GM19238 (cell line): Measurements from ENCODE around the gene MYL11.

Experiments used
- DNase-seq: peaks from one replicate; pipeline ENCODE4 v3.0.0; 2011; ENCODE audit warnings: low spot score; ENCODE audit not compliant: insufficient read length

MYL11 gene

DNA sequence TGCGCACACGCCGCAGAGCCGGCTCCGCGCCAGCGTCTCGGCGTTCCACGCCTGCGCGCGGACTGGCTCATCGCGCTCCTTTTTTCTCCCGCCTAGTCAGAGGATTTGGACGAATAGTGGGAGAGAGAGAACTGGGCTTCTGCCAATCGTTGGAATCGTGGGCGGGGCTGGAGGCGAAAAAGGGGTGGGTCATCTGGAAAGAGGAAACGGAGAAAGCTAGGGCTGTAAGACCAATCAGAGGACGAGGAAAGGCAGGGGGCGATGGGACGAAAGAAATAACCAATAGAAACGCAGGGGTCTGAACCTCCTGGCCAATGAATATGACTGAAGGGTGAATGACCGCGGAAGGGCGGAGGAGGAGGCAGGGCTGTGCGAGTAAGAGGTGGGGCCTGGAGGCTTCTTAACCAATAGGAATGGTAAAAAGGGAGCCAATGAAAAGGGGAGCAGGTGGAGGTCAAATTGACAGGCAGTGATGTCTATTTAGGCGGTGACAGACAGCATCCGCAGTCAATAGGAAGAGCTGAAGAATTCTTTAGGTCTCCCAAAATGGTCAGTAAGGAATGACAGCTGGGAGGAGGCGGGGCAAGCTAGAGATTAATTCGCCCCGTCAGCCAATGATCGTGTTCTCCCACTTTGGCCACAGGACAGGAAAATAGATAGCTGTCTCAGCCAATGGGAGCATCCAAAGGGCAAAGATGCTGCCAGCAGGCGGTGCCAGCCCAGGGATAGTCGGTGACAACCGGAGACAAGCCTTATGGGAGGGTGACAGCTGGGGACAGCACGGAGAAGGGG lies 4.0 kb upstream of the MYL11 start, which contains the start of gene TBC1D10B:
TBC1D10B (minus strand) TSS at position 39 of the 792 bp plus-strand sequence. CDS start 311 bp downstream, outside the sequence.
- peak; percentile 95 for DNase-seq

DNA sequence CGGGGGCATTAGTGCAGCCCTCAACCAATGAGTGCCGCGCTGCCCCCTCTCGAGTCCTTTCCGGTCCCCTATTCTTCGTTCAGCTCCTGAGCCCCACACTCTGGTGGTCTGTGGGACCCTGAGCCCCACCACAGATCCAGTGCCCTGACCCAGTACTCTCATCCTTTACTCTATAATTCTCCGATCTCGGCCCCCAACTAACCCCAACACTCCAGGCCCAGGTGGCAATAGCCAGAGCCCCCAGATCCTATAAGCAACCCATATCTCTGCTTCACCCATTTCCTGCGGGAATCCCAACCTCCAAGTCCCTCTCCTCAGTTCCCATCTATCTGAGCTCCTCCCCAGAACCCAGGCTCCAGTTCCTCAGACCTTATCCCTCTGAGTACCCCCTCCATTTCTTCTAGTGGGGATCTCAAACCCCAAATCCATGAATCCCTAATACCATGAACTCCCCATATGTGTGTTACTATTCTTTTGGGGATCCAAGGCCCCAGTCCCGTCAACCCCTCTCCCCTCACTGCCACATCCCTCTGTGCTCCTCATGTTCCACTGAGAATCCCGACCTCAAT lies 3.3 kb upstream of the MYL11 start:
- no peak for DNase-seq

DNA sequence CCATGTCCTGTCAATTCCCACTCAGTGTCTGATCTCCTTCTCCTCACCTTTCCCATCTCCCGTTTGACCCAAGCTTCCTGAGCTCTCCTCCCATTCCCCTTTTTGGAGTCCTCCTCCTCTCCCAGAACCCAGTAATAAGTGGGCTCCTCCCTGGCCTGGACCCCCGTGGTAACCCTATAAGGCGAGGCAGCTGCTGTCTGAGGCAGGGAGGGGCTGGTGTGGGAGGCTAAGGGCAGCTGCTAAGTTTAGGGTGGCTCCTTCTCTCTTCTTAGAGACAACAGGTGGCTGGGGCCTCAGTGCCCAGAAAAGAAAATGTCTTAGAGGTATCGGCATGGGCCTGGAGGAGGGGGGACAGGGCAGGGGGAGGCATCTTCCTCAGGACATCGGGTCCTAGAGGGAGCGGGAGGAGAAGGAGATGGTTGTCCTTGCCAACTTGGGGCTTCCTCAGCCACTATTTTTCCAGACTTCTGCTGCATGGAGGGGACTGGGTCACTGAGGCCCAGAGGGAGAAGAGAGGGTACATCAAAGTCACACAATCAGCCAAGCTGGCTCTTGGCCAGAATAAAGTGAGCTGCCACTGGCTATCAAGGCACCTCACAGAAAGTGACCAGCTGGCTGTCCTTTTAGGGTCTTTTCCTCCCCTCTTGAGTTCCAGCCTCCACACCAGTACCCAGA lies 2.4 kb upstream of the MYL11 start:
- no peak for DNase-seq

DNA sequence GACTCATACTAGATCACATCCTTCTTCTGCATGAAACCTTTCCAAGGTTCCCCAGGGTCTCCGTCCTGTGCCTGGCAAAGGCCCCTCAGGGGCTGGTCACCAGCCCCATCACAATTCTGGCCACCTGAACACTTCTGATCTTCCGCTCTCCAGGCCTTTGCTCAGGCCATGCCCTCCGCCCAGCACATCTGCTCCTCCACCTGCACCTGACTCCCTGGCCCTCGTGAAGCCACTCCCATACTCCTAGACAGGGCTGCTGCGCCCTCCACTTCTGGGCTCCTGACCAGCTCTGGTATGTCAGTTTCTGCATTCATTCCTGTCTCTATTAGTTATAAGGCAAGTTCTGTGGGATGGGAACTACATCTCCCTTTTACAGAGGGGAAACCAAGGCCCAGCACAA lies 1.9 kb upstream of the MYL11 start:
- DNase-seq: no peak

DNA sequence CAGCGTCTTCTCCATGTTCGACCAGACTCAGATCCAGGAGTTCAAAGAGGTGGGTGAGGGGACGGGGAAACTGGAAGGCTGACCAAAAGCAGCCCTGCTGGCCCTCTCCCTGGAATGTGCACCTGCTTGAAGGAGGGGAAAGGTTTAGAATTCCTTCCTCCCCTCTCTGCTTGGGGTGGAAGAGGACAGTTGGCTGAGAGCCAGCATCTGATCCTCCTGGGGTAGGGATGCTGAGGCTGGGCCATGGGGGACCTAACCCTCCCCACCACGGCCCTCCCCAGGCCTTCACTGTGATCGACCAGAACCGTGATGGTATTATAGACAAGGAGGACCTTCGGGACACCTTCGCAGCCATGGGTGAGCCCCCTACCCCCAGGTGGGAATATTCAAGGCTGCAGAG lies 1.3 kb downstream of the MYL11 start:
- no peak for DNase-seq

DNA sequence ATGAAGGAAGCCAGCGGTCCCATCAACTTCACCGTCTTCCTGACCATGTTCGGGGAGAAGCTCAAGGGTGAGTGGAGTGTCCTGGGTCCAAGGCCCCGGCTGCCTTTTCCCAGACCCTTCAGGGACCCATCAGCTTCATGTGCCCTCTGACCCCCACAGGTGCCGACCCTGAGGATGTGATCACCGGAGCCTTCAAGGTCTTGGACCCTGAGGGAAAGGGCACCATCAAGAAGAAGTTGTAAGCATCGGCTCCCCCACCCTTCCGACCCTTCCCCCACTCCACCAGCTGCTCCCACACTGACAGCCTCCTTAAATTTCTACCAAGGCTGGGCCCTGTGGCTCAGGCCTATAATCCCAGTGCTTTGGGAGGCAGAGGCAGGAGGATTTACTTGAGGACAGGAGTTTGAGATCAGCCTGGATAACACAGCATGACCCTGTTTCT lies 1.9 kb downstream of the MYL11 start:
- DNase-seq: no peak

DNA sequence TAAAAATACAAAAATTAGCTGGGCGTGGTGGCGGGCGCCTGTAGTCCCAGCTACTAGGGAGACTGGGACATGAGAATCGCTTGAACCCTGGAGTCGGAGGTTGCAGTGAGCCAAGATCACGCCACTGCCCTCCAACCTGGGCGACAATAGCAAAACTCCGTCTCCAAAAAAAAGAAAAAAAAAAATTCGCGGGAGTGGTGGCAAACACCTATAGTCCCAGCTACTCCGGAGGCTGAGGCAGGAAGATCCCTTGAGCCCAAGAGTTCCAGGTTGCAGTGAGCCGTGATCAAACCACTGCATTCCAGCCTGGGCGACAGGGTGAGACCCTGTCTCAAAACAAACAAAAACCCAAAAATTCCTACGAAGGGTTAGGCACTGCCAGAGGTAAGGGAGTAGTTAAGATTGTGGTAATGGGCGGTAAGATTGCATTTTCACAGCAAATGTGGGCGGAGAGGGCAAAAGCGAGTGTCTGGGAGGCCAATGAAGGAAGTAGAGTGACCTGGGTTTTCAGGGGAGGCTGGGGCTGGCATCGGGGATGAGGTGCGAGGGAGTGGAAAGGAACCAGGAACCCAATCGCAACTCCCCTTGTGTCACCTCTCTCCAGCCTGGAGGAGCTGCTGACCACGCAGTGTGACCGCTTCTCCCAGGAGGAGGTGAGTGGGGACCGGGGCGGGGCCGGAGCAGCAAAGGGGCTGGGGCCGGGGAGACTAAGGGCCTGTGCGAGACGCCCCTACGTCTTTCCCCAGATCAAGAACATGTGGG lies 2.6 kb downstream of the MYL11 start:
- DNase-seq: no peak

DNA sequence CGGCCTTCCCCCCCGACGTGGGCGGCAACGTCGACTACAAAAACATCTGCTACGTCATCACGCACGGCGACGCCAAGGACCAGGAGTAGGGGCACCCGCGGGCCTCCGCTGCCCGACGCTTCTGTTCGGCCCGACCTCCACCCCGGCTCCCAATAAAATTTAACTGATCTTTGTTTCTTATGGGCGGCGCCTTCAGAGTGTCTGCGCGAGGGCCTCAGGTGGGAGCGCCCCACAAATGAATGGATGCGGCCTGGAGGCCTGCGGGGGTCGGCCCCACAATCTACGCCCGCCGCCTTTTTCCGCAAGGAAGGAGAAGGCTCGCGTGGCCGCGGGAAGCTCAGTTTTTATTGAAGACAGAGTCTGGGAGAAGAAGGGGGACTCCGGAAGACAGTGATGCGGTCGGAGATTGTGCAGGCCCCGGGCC lies 3.2 kb downstream of the MYL11 start:
- DNase-seq: peak; percentile 70

GRCh38 chr16:30378236-30379157 lies 3.9 kb downstream of the MYL11 start:
- DNase-seq: peak; percentile 95

GRCh38 chr16:30379158-30379783 lies 4.7 kb downstream of the MYL11 start:
- DNase-seq: no peak

GRCh38 chr16:30380072-30380802 lies 5.6 kb downstream of the MYL11 start:
- no peak for DNase-seq

DNA sequence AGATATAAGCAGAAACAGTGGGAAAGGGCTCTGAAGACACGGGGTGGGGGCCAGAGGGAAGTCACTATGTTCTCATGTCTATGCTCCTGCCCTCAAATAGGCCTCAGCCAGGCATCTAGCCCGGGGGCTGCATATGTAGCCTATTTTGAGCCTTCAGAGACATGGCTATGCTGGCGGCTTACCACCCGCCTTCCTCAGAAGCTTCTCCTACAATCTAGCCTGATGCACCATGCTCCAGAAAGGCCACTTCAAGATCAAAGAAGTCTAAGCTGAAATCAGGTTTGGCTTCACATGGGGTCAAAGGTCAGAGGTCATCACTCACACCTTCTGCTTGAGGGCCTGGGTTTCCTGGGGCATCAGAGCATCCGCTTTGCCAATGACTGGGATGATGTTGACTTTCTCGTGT lies 6.2 kb downstream of the MYL11 start:
- DNase-seq: no peak

- no peak for DNase-seq
These were observed 6.9 kb downstream of the MYL11 start for GRCh38 chr16:30381291-30382041.

- DNase-seq: peak; percentile 75
These were observed 7.7 kb downstream of the MYL11 start, which contains the start of gene SEPTIN1 for GRCh38 chr16:30382111-30382881. SEPTIN1 (minus strand) TSS chr16:30382561; CDS start chr16:30382542, 19 bp downstream.

DNA sequence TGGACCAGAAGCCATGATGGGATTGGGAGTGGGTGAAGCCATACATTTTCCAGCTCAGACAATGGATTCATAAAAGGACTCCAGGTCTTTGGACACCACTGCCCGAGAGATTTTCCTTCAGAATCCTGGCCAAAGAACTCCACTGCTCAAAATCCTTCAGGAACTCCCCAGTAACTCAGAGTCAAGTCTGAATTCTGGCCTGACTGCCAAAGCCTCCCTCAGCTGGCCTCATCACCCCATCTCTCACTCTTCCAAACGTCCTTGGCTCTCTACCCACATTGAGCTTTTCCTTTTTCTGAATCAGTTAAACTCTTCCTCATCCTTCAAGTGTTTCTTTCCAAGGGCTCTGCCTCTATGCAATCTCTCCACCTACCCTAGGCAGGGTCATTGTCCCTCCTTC lies 8.9 kb downstream of the MYL11 start:
- DNase-seq: no peak

DNA sequence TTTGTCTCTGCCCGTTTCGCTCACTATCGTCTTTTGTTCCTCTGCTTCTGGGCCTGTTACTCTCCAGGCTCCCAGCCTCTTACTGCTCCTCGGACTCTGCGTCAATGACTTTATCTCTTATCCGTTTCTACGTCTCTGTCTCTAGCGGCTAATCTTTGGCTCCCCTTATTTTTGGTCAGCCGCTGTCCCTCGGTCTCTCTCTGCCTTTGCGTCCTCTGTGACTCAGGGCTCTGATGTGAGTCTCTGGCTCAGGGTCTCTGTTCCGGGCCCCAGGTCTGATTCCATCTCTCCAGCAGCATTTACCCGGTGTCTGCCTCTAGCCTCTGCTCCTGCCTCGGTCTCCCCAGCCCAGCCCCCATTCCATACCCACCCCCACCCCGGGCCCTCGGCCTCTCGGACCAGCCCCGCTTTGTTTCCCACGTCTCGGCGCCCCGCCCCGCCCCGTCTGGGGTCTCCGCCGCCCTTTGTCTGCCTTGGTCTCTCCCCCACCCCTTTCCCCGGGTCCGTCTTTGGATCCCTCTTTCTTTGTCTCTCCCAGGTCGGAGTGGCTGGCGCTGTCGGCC lies 20.1 kb downstream of the MYL11 start:
- DNase-seq: no peak
